ENCODE results near the gene CGB8.
"Not testable (repeated sequence)": the region's sequence is repeated elsewhere in the genome, so short reads cannot be mapped to it uniquely, and the experiment has no call there.

Gene CGB8

GRCh38 chr19:49030323-49030722 is 18.6 kb downstream of the CGB8 start:
- not testable (repeated sequence) for DNase-seq (ENCODE audit: low read depth)

GRCh38 chr19:49029749-49030148 is 19.2 kb downstream of the CGB8 start:
- not testable (repeated sequence) for DNase-seq (ENCODE audit: low read depth)

GRCh38 chr19:49028686-49029085 is 20.2 kb downstream of the CGB8 start:
- DNase-seq (ENCODE audit: low read depth), result not testable (repeated sequence)

- not testable (repeated sequence) for DNase-seq (ENCODE audit: low read depth)
Observed at GRCh38 chr19:49025599-49025998, 23.3 kb downstream of the CGB8 start.

- DNase-seq (ENCODE audit: low read depth), result not testable (repeated sequence)
Observed at GRCh38 chr19:49025088-49025487, 23.8 kb downstream of the CGB8 start.

GRCh38 chr19:49024233-49024632 is 24.7 kb downstream of the CGB8 start, which contains the start of gene CGB3:
CGB3 (minus strand) TSS chr19:49024333; CDS start chr19:49023971, 362 bp downstream.
- not testable (repeated sequence) for DNase-seq (ENCODE audit: low read depth)

- no peak for DNase-seq (ENCODE audit: low read depth)
Observed at GRCh38 chr19:49022116-49022515, 26.8 kb downstream of the CGB8 start.

GRCh38 chr19:49020931-49021895 is 27.7 kb downstream of the CGB8 start:
- no peak for DNase-seq (ENCODE audit: low read depth)

- DNase-seq (ENCODE audit: low read depth), result no peak
Observed at GRCh38 chr19:49020342-49020741, 28.6 kb downstream of the CGB8 start.

GRCh38 chr19:49019242-49019932 is 29.5 kb downstream of the CGB8 start:
- DNase-seq (ENCODE audit: low read depth), result peak; percentile 46

GRCh38 chr19:49018388-49019241 is 30.3 kb downstream of the CGB8 start:
- DNase-seq (ENCODE audit: low read depth), result not testable (repeated sequence)

- peak; percentile 41 for DNase-seq (ENCODE audit: low read depth)
Observed at GRCh38 chr19:49017666-49018351, 31.1 kb downstream of the CGB8 start.

GRCh38 chr19:49017041-49017665 is 31.8 kb downstream of the CGB8 start, which contains the start of gene LHB:
LHB (minus strand) TSS chr19:49017091; CDS start chr19:49017081, 10 bp downstream.
- DNase-seq (ENCODE audit: low read depth), result no peak

- DNase-seq (ENCODE audit: low read depth), result no peak
Observed at GRCh38 chr19:49016067-49016839, 32.7 kb downstream of the CGB8 start.

- no peak for DNase-seq (ENCODE audit: low read depth)
Observed at GRCh38 chr19:49014870-49015255, 34.0 kb downstream of the CGB8 start.

- no peak for DNase-seq (ENCODE audit: low read depth)
Observed at GRCh38 chr19:49014123-49014869, 34.6 kb downstream of the CGB8 start.

- no peak for DNase-seq (ENCODE audit: low read depth)
Observed at GRCh38 chr19:49011194-49011593, 37.7 kb downstream of the CGB8 start.

GRCh38 chr19:49010453-49010852 is 38.5 kb downstream of the CGB8 start:
- DNase-seq (ENCODE audit: low read depth), result no peak

GRCh38 chr19:49009828-49010227 is 39.1 kb downstream of the CGB8 start:
- DNase-seq (ENCODE audit: low read depth), result no peak

All from stimulated activated CD8-positive, alpha-beta memory T cell treated with anti-CD3 and anti-CD28 coated beads, Interleukin-12 subunit alpha, Interleukin-12 subunit beta, amount 100 ng/mL, for 4 hours (primary cell).